T-cell (primary cell): ENCODE data around the gene BTBD17. TPM values are rescaled to one million over a fixed set of nuclear protein-coding genes. Genes with fewer than 3 reads are reported as not detected.

ENCODE experiments used
- ATAC-seq, 4 experiments: fragments of 200-7000 bp in 3 of 4; fragments of 150-1000 bp in 1 of 4; cut with Tn5 transposase; replicated peaks in 1 of 4; 1 replicate in 3 of 4; 2 replicates in 1 of 4; pipeline ENCODE4 v1.10.0; 2021; ENCODE audit warnings: moderate library complexity in 3 of 4, mild to moderate bottlenecking in 2 of 4, moderate number of reproducible peaks in 1 of 4
- CTCF ChIA-PET, 2 donors: fragments of 300-600 bp; sonication (Branson Sonifier 250); formaldehyde crosslinking; loops; one replicate each; lab custom pipeline; 2022; ENCODE audit warnings: antibody characterized with exemption in 2 of 2; lab: Charles Lee
- POLR2A ChIA-PET, 2 donors: fragments of 300-600 bp; sonication (Branson Sonifier 250); formaldehyde crosslinking; loops; one replicate each; lab custom pipeline; 2022; ENCODE audit warnings: antibody characterized with exemption in 2 of 2; lab: Charles Lee
- DNase-seq, 35 experiments: peaks; one replicate each; pipeline versions ENCODE4 v3.0.0 to v3.0.0-alpha.2; 2013 to 2023
- H3K27ac ChIP-seq: one replicate; pipeline ENCODE4 v1.5.1; 2013; ENCODE audit warnings: low read length
- H3K27me3 ChIP-seq, 2 experiments: replicated peaks in 1 of 2; 1 replicate in 1 of 2; 2 replicates in 1 of 2; pipeline versions ENCODE4 v1.6.1 to v1.7.0; 2013; ENCODE audit warnings: low read length in 1 of 2, mixed read lengths in 1 of 2; ENCODE audit not compliant: control insufficient read depth in 2 of 2, insufficient read depth in 2 of 2; ENCODE audit errors: extremely low read depth in 1 of 2
- H3K36me3 ChIP-seq, 2 donors: 1 replicate in 1 of 2; 2 replicates in 1 of 2; pipeline versions ENCODE4 v1.6.1 to v1.7.0; 2013; ENCODE audit warnings: low read length in 1 of 2; ENCODE audit not compliant: control insufficient read depth in 2 of 2, insufficient read depth in 1 of 2; ENCODE audit errors: extremely low read depth in 1 of 2
- H3K4me1 ChIP-seq, 2 experiments: 1 replicate in 1 of 2; 2 replicates in 1 of 2; pipeline versions ENCODE4 v1.6.1 to v1.7.0; 2013; ENCODE audit warnings: low read length in 2 of 2, mixed read lengths in 1 of 2; ENCODE audit not compliant: insufficient read depth in 2 of 2, control insufficient read depth in 1 of 2; ENCODE audit errors: extremely low read depth in 1 of 2
- H3K4me3 ChIP-seq, 2 donors: 1 replicate in 1 of 2; 2 replicates in 1 of 2; pipeline versions ENCODE4 v1.5.1 to v1.7.0; 2013; ENCODE audit warnings: mild to moderate bottlenecking in 2 of 2, low read length in 1 of 2, moderate library complexity in 1 of 2; ENCODE audit not compliant: control insufficient read depth in 1 of 2; ENCODE audit errors: extremely low read depth in 1 of 2
- H3K9me3 ChIP-seq: 2 replicates; pipeline ENCODE4 v1.7.0; 2013
- H3K27ac Mint-ChIP-seq, 2 donors: one replicate each; pipeline ENCODE4 v1.8.0; 2020 to 2021; ENCODE audit warnings: mild to moderate bottlenecking in 2 of 2, mixed read lengths in 2 of 2
- H3K27me3 Mint-ChIP-seq, 2 donors: one replicate each; pipeline ENCODE4 v1.8.0; 2021 to 2022; ENCODE audit warnings: mixed read lengths in 2 of 2
- H3K36me3 Mint-ChIP-seq: one replicate; pipeline ENCODE4 v1.8.0; 2021; ENCODE audit warnings: mixed read lengths
- H3K4me1 Mint-ChIP-seq, 3 donors: one replicate each; pipeline ENCODE4 v1.8.0; 2020 to 2022; ENCODE audit warnings: mixed read lengths in 3 of 3, mild to moderate bottlenecking in 1 of 3
- H3K4me3 Mint-ChIP-seq, 3 donors: one replicate each; pipeline ENCODE4 v1.8.0; 2020 to 2022; ENCODE audit warnings: mild to moderate bottlenecking in 3 of 3, mixed read lengths in 3 of 3, moderate library complexity in 3 of 3
- H3K9me3 Mint-ChIP-seq, 3 donors: one replicate each; pipeline ENCODE4 v1.8.0; 2020 to 2022; ENCODE audit warnings: mixed read lengths in 3 of 3
- WGBS: methylation state at CpG from one replicate; pipeline ENCODE4 v1.1.5; 2013; ENCODE audit warnings: missing lambda C conversion rate; ENCODE audit not compliant: insufficient coverage; 5-methylcytosine and 5-hydroxymethylcytosine counted together
- total RNA-seq, 35 experiments: library from RNA in 6 of 35; stranded (reverse) in 6 of 35; fragments of 120-200 nt in 1 of 35; gene quantifications; one replicate each; pipeline versions ENCODE4 v1.2.1 to v1.2.4 and lab custom pipeline; 2013 to 2026

BTBD17 gene
- total RNA-seq, 5 donors from 2014 or later (not counting 1 experiment from before 2014, with no cell fraction given): 0.26 TPM; not detected in 4

GRCh38 chr17:74367206-74367605 is 5.5 kb upstream of the BTBD17 start, which contains the start of gene GPR142:
Gene GPR142, plus strand, starts transcription at chr17:74367506. Its CDS starts 2,035 bp downstream, at chr17:74369541.
- WGBS: 78% methylated on average over 3 of the region's 5 CpGs
- H3K4me1 ChIP-seq: peaks cover 15 to 22% of the 10 kb centered on the region in 2 experiments
- H3K27me3 Mint-ChIP-seq: peaks cover 6% of the 10 kb centered on the region in 2 donors
- H3K9me3 Mint-ChIP-seq: no peaks in the 10 kb centered on the region
- H3K4me3 Mint-ChIP-seq: peak within 1 kb of the TSS in 2 of 3 donors; percentile 17 to 69
- H3K9me3 ChIP-seq: no peaks in the 10 kb centered on the region
- H3K4me1 Mint-ChIP-seq: peaks cover 15 to 17% (median 15%) of the 10 kb centered on the region in 3 donors
- H3K36me3 ChIP-seq: no peaks in the 10 kb centered on the region
- H3K27ac ChIP-seq: no peak within 1 kb of the TSS
- no peaks in the 10 kb centered on the region for H3K36me3 Mint-ChIP-seq
- POLR2A ChIA-PET: no interaction called here
- H3K27me3 ChIP-seq: peaks cover 0 to 56% of the 10 kb centered on the region in 2 experiments
- ATAC-seq (no peak), DNase-seq (no peak)
- CTCF ChIA-PET: interaction anchor here (0.5 to 1.9 kb wide), 6 partner anchors 17 to 291 kb away, joined by 3 to 7 read pairs (median 5); no protein-coding TSS in a partner anchor
- H3K4me3 ChIP-seq: peak within 1 kb of the TSS in 1 of 2 donors; percentile 16
- H3K27ac Mint-ChIP-seq: no peak within 1 kb of the TSS

DNA sequence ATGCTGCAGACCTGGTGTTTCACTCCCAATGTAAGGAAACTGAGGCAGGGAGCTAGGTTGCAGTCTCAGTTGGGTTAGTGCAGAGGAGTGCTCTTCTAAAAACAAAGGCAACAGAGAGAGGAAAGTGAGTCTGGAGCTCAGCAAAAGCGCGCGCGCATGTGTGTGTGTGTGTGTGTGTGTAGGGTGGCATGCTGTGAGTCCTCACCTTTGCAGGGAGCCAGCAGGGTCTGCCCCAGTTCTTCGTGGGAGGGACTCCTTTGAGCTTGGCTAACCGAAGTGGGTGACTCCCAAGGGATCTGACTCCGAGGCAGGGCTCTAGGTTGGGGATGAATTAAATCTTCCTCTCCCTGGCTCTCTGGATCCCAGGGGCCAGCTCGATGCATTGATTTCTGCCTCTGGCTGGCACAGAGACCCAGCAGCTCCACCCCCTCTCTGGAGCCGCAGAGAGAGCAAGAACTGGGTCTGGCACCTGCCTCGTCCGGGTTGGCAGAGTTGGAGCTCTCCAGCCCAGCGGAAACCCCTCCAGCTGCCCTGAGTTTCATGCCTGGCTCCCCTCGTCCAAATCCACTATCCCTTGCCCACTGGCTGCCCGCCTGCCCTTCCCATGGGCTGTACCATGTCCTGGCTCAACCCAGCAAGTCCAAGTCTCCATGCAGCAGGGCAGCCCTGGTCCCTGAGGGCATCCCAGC is 1.3 kb upstream of the BTBD17 start:
- Histone ChIP-seq H3K4me1 (peaks cover 0 to 4% of the 10 kb centered on the region in 2 experiments), H3K36me3 (no peaks in the 10 kb centered on the region), H3K27me3 (peaks cover 0 to 65% of the 10 kb centered on the region in 2 experiments), H3K27ac (no peak overlapping the region), H3K9me3 (no peaks in the 10 kb centered on the region), H3K4me3 (no peak overlapping the region)
- ATAC-seq (no peak), DNase-seq (no peak)
- H3K4me1 Mint-ChIP-seq: peaks cover under 1 to 6% (median under 1%) of the 10 kb centered on the region in 3 donors
- no peaks in the 10 kb centered on the region for H3K36me3 Mint-ChIP-seq
- H3K27me3 Mint-ChIP-seq: peaks cover 15 to 30% of the 10 kb centered on the region in 2 donors
- 88% methylated on average over 7 of the region's 14 CpGs for WGBS
- no peaks in the 10 kb centered on the region for H3K9me3 Mint-ChIP-seq
- H3K4me3 Mint-ChIP-seq: no peak overlapping the region
- ChIA-PET CTCF (interaction anchor here (0.6 to 1.0 kb wide), 3 partner anchors 17 to 523 kb away, joined by 3 read pairs; no protein-coding TSS in a partner anchor), POLR2A (no interaction called here)
- no peak overlapping the region for H3K27ac Mint-ChIP-seq

DNA sequence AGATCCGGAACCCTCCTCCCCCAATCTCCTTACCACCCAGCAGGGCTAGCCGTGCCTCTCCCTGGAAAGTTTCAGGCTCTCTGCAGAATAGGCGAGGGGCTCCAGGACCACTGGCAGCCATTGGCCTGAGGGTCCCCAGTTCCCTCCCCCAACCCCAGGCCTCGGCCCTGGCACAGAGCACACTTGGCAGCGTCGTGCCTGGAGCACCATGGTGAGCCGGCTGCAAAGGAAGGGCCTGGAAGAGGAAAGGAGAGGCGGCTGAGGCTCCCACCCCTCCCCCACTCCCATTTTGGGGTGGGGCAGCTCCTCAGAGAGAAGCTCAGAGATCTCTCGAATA is 369 bp upstream of the BTBD17 start:
- H3K4me3 Mint-ChIP-seq: no peak overlapping the region
- ChIA-PET CTCF (interaction anchor here in 1 of 2 donors (0.6 kb wide), 1 partner anchor 524 kb away, joined by 3 read pairs; no protein-coding TSS in a partner anchor), POLR2A (no interaction called here)
- 39% methylated on average over 5 of the region's 9 CpGs for WGBS
- Histone ChIP-seq H3K27me3 (peaks cover 0 to 63% of the 10 kb centered on the region in 2 experiments), H3K4me3 (no peak overlapping the region), H3K27ac (no peak overlapping the region), H3K4me1 (peaks cover 0 to 11% of the 10 kb centered on the region in 2 experiments), H3K36me3 (no peaks in the 10 kb centered on the region), H3K9me3 (no peaks in the 10 kb centered on the region)
- H3K9me3 Mint-ChIP-seq: no peaks in the 10 kb centered on the region
- H3K27me3 Mint-ChIP-seq: peaks cover 15 to 35% of the 10 kb centered on the region in 2 donors
- H3K27ac Mint-ChIP-seq: no peak overlapping the region
- ATAC-seq (no peak), DNase-seq (no peak)
- H3K4me1 Mint-ChIP-seq: peaks cover 3 to 5% (median 3%) of the 10 kb centered on the region in 3 donors
- no peaks in the 10 kb centered on the region for H3K36me3 Mint-ChIP-seq

GRCh38 chr17:74360899-74361229 is 804 bp downstream of the BTBD17 start:
- CTCF ChIA-PET: no interaction called here
- H3K27me3 Mint-ChIP-seq: peaks cover 19 to 42% of the 10 kb centered on the region in 2 donors
- POLR2A ChIA-PET: no interaction called here

GRCh38 chr17:74359916-74360315 is 1.8 kb downstream of the BTBD17 start:
- Histone ChIP-seq H3K36me3 (no peaks in the 10 kb centered on the region), H3K27ac (no peak overlapping the region), H3K4me1 (peaks cover 0 to 18% of the 10 kb centered on the region in 2 experiments), H3K4me3 (no peak overlapping the region), H3K27me3 (peaks cover 0 to 77% of the 10 kb centered on the region in 2 experiments), H3K9me3 (no peaks in the 10 kb centered on the region)
- POLR2A ChIA-PET: no interaction called here
- no peaks in the 10 kb centered on the region for H3K9me3 Mint-ChIP-seq
- 89% methylated on average over 20 of the region's 22 CpGs for WGBS
- CTCF ChIA-PET: interaction anchor here (0.7 to 0.8 kb wide), 2 partner anchors 8 to 9 kb away, joined by 4 to 11 read pairs; no protein-coding TSS in a partner anchor
- peaks cover 3 to 5% (median 4%) of the 10 kb centered on the region in 3 donors for H3K4me1 Mint-ChIP-seq
- DNase-seq (no peak), ATAC-seq (no peak)
- H3K36me3 Mint-ChIP-seq: no peaks in the 10 kb centered on the region
- no peak overlapping the region for H3K27ac Mint-ChIP-seq
- H3K4me3 Mint-ChIP-seq: no peak overlapping the region
- H3K27me3 Mint-ChIP-seq: peaks cover 24 to 51% of the 10 kb centered on the region in 2 donors

More at GRCh38 chr17:74360899-74361229, 804 bp downstream of the BTBD17 start:
- Histone ChIP-seq H3K36me3 (no peaks in the 10 kb centered on the region), H3K4me1 (peaks cover 0 to 18% of the 10 kb centered on the region in 2 experiments), H3K4me3 (no peak overlapping the region), H3K27ac (no peak overlapping the region), H3K9me3 (no peaks in the 10 kb centered on the region), H3K27me3 (peaks cover 0 to 68% of the 10 kb centered on the region in 2 experiments)
- Mint-ChIP-seq H3K9me3 (no peaks in the 10 kb centered on the region), H3K4me3 (no peak overlapping the region), H3K4me1 (peaks cover 3 to 5% (median 4%) of the 10 kb centered on the region in 3 donors), H3K27ac (no peak overlapping the region), H3K36me3 (no peaks in the 10 kb centered on the region)
- 95% methylated on average over 6 of the region's 7 CpGs for WGBS
- ATAC-seq (no peak), DNase-seq (no peak)

- Histone ChIP-seq H3K36me3 (no peaks in the 10 kb centered on the region), H3K9me3 (no peaks in the 10 kb centered on the region), H3K4me1 (peaks cover 0 to 27% of the 10 kb centered on the region in 2 experiments), H3K4me3 (no peak overlapping the region), H3K27me3 (peaks cover 0 to 89% of the 10 kb centered on the region in 2 experiments), H3K27ac (no peak overlapping the region)
- Mint-ChIP-seq H3K9me3 (no peaks in the 10 kb centered on the region), H3K4me1 (peaks cover 5 to 10% (median 9%) of the 10 kb centered on the region in 3 donors), H3K27ac (no peak overlapping the region), H3K4me3 (peak overlapping the region in 1 of 3 donors; percentile 18), H3K27me3 (peaks cover 33 to 61% of the 10 kb centered on the region in 2 donors), H3K36me3 (no peaks in the 10 kb centered on the region)
- POLR2A ChIA-PET: no interaction called here
- CTCF ChIA-PET: interaction anchor here in 1 of 2 donors (1.0 kb wide), 1 partner anchor 10 kb away, joined by 3 read pairs; no protein-coding TSS in a partner anchor
- DNase-seq (no peak), ATAC-seq (no peak)
- 100% methylated on average over 2 of the region's 9 CpGs for WGBS
Measured at GRCh38 chr17:74358697-74359096, 3.0 kb downstream of the BTBD17 start.
